Stimulated activated naive CD8-positive, alpha-beta T cell treated with anti-CD3 and anti-CD28 coated beads, Interleukin-15, Interleukin-2, amounts not matched to agents 100 U/mL and 50 U/mL, for 24 hours (primary cell): ENCODE results near the gene KIFBP.
A peak's percentile ranks its signal among the peaks of the same experiment; 100 is the strongest.
"Not testable (repeated sequence)": the region's sequence is repeated elsewhere in the genome, so short reads cannot be mapped to it uniquely, and the experiment has no call there.

Experiments
- ATAC-seq: fragments of 150-1000 bp; cut with Tn5 transposase; one replicate; pipeline ENCODE4 v1.10.0; 2021
- DNase-seq: peaks from one replicate; pipeline ENCODE4 v3.0.0; 2021

The KIFBP gene, protein sequence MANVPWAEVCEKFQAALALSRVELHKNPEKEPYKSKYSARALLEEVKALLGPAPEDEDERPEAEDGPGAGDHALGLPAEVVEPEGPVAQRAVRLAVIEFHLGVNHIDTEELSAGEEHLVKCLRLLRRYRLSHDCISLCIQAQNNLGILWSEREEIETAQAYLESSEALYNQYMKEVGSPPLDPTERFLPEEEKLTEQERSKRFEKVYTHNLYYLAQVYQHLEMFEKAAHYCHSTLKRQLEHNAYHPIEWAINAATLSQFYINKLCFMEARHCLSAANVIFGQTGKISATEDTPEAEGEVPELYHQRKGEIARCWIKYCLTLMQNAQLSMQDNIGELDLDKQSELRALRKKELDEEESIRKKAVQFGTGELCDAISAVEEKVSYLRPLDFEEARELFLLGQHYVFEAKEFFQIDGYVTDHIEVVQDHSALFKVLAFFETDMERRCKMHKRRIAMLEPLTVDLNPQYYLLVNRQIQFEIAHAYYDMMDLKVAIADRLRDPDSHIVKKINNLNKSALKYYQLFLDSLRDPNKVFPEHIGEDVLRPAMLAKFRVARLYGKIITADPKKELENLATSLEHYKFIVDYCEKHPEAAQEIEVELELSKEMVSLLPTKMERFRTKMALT

DNA sequence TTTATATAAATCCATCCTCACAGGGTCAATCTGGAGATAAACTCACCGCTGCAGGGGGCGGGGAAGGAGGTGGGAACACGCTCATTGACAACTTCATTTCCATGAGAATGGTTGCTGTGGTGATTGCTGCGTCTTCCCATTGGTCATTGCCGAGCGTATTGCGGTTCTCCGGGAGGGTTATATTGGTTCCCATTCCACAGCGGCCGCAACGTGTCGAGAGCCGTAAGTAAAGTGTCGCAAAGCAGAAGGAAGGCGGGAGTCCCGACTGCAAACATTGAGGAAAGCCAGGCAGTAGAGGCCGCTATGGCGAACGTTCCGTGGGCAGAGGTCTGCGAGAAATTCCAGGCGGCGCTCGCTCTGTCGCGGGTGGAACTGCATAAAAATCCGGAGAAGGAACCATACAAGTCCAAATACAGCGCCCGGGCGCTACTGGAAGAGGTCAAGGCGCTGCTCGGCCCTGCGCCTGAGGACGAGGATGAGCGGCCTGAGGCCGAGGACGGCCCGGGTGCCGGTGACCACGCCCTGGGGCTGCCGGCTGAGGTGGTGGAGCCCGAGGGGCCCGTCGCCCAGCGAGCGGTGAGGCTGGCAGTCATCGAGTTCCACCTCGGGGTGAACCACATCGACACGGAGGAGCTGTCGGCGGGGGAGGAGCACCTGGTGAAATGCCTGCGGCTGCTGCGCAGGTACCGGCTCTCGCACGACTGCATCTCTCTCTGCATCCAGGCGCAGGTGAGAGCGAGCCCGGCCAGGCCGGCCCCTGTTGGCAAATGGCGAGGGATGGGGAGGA is at the start of gene KIFBP:
Gene KIFBP, plus strand, starts transcription at position 274 of the 787 bp plus-strand sequence. Its CDS starts 30 bp downstream, at position 304.
- ATAC-seq = peak; percentile 89
- DNase-seq = peak; percentile 84

DNA sequence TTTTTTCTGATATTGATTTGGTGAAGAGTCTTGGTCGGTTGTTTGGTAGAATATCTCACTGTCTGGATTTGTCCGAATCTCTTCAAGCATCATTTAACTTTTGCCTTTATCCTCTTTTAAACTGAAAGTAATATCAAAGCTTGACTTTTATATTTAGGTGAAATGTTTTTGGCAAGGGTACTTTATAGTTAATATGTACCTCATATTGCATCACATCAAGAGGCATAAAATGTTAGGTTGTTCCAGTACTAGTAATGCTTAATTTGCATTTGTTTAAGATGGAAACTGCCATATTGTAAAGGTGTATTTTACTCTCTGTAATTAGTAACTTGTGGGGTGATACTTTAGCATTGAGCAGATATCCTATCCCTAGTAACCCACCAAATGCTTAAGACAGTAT is 49.7 kb upstream of the KIFBP start:
- no peak for ATAC-seq
- DNase-seq = no peak

DNA sequence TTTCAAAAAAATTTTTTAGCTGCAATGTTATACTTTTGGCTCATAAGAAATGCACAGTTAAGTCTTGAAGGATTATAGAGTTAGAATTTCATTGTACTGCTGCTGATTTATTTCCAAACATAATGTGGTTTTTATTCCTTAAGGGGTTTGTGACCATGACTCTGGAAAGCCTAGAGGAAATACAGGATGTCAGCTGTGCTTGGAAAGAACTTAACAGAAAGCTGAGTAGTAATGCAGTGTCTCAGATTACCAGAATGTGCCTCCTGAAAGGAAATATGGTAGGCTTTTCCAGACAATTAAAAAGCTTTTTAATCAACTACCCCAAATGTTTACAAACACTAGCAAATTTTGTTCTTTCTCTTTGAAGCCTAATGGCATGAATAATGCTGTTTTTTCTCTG is 47.7 kb upstream of the KIFBP start:
- DNase-seq, ATAC-seq: not testable (repeated sequence)

DNA sequence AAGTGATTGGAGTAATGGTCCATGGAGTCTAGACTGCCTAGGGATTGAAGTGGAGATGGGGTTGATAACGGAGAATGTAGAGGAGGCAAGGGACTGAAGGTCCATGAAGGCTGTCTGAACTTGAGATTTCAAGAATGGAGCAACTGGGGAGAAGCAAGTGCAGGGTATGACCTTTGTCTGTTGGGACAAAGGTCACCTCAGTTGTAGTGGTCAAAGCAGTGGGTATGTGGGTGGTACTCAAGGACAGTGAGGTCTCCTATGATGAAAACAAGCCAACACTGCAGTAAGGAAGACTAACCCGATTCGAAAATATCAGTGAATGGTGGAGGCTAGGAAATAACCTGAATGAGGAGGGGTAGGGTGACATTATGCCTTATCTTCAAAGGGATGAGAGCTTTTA is 38.0 kb upstream of the KIFBP start:
- no peak for DNase-seq
- ATAC-seq = no peak

DNA sequence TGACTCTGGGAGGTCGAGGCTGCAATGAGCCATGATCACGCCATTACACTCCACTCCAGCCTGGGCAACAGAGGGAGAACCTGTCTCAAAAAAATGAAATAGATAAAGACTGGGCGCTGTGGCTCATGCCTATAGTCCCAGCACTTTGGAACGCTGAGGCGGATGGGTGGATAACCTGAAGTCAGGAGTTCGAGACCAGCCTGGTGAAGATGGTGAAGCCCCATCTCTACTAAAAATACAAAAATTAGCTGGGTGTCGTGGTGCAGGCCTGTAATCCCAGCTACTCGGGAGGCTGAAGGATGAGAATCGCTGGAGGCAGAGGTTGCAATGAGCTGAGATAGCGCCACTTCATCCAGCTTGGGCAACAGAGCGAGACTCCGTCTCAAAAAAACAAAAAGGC is 33.7 kb upstream of the KIFBP start:
- no peak for DNase-seq
- ATAC-seq = no peak

DNA sequence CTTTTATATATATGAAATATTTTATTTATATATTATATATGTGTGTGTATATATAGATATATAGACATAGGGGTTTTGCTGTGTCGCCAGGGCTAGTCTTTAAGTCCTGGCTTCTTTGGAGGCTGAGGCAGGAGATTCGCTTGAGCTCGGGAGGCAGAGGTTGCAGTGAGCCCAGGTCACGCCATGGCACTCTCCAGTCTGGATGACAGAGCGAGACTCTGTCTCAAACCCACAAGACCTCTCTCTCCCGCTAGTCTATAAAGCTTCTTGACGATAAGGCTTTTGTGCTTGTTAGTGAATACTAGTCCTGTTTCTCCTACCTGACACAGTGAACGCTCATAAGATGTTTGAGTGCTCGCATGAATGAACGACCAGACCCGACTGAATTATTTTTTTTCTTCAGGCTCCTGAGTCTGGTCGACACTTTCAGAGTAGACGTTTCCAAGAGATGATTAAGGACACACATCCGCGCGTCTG is 33.2 kb upstream of the KIFBP start:
- peak; percentile 40 for DNase-seq

DNA sequence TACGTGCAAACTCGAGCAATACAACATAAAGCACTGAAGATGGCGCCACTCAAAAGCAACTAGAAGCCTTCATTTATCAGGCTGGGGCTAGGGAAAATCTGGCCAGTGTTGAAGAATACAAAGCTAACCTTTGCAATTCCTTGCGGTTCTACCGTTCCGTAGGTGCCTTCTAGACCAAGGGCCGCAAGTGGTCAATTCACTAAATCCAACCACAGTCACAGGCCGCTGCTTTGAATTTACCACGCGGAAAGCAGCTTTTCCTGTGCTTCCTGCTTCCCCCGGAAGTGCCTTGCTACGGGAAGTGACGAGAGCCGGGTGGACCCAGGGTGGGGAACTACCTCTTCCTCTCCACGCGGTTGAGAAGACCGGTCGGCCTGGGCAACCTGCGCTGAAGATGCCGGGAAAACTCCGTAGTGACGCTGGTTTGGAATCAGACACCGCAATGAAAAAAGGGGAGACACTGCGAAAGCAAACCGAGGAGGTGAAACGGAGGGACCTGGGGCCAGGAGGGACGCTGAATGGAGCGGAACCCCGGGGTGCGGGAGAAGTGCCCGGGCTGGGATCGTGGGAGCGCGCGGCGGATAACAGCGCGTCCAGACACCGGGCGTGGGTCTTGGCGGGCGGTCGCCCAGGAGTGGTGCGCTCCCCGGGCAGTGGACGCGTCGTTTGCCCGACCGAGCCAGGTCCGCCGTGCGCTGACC is 32.6 kb upstream of the KIFBP start, which contains the start of gene DDX21:
Gene DDX21, plus strand, starts transcription at position 339 of the 701 bp plus-strand sequence. Its CDS starts 56 bp downstream, at position 395.
- ATAC-seq (peak; percentile 94), DNase-seq (peak; percentile 89)

More for the DNA sequence above, 33.2 kb upstream of the KIFBP start:
- ATAC-seq = peak; percentile 29

DNA sequence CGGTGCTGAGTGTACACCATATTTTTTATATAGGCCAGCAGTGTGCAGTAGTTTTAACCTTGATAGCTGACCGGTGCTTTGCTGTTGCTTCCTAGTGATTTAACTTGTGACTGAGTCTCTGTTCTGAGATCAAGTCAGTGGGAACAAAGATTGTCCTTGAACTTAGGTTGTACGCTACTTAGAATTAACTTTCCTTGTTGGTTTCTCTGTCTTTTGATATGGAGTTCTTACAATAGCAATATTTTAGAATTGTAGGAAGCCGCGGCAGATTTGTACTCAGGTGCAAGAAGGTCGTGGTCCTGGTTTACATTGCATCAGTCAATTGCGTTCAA is 31.4 kb upstream of the KIFBP start:
- ATAC-seq (no peak), DNase-seq (no peak)

DNA sequence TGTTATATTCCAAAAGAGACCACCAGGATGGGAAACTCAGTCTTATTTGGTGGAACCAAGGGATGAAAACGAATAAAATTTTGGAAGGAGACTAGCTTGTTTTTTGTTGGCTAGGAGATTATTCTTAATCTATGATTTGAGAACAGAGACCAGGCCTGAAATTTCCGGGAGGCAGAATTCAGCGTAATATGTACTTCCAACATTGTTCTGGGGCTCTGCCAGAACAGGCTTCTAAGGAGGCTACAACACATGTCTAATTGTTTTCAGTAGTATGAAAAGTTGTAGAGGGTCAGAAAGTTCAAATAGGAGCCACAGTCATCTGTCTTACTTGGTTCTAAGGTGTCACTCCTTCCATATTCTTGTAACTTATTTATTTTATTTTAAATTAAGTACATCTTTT is 30.9 kb upstream of the KIFBP start:
- ATAC-seq (no peak), DNase-seq (no peak)

DNA sequence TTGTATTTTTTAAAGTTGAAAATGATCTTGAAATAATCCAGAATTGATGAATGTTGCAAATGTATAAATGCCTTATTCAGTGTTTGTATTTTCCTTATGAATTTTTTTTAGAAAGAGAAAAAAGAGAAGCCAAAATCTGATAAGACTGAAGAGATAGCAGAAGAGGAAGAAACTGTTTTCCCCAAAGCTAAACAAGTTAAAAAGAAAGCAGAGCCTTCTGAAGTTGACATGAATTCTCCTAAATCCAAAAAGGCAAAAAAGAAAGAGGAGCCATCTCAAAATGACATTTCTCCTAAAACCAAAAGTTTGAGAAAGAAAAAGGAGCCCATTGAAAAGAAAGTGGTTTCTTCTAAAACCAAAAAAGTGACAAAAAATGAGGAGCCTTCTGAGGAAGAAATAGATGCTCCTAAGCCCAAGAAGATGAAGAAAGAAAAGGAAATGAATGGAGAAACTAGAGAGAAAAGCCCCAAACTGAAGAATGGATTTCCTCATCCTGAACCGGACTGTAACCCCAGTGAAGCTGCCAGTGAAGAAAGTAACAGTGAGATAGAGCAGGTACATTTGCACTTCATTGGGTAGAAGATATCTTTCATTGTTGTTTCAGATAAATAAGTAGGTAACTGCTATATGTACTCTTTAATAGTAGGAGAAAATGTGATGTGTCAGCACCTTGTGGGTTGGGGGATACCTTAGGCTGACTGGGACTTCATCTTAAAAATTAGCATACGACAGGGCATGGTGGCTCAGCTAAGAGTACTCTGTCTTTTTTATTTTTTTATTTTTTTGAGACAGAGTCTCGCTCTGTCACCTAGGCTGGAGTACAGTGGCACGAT is 28.7 kb upstream of the KIFBP start:
- no peak for DNase-seq
- ATAC-seq = no peak

DNA sequence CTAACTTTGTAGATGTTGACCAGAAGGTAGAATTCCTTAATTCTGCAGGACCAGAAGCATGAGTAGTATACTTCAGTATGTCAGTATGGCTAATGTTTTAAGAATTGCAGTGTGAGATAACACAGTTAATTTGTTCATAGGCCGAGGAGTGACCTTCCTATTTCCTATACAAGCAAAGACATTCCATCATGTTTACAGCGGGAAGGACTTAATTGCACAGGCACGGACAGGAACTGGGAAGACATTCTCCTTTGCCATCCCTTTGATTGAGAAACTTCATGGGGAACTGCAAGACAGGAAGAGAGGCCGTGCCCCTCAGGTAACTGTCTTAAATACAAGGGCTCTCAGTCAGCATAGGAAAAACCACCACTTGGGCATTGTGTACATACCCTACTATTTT is 25.5 kb upstream of the KIFBP start:
- ATAC-seq (no peak), DNase-seq (no peak)

DNA sequence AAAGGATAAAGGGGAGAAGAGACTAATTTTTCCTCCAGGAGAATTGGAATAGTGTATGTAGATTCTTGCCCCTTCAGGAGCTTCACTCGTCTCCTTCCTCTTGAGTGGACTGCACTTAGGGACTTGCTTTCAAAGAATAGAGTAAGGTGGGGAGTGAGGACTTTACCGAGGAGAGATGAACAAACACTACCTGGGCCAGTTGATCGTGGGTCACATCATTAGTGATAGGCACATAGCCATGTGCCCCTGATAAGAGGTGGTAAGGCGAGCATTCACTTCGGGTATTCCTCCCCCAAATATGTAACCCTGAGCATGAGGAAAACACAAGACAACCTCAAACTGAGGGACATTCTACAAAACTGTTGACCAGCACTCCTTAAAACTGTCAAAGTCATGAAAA is 14.6 kb upstream of the KIFBP start:
- no peak for ATAC-seq
- no peak for DNase-seq

DNA sequence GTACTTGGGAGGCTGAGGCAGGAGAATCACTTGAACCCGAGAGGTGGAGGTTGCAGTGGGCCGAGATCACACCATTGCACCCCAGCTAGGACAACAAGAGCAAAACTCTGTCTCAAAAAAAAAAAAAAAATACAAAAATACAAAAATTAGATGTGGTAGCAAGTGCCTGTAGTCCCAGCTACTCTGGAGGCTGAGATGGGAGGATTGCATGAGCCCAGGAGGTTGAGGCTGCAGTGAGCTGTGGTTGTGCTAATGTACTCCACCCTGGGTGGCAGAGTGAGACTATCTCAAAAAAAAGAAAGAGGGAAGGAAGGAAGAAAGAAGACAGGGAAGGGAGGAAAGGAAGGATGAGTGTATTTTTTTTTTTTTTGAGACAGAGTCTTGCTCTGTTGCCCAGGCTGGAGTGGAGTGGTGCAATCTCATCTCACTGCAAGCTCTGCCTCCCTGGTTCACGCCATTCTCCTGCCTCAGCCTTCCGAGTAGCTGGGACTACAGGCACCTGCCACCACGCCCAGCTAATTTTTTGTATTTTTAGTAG is 12.6 kb upstream of the KIFBP start:
- ATAC-seq = not testable (repeated sequence)

DNA sequence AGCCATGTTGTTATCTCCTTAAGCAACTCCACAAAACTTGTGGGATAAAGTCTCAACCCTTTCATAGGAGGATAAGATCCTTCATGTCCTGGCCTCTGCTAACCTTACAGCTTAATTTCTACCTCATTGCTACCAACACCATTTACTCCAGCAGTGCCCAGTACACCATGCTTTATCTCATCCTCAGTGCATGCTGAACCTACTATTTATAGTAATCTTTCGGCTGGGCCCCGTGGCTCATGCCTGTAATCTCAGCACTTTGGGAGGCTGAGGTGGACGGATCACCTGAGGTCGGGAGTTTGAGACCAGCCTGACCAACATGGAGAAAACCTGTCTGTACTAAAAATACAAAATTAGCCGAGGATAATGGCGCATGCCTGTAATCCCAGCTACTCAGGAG is 8.9 kb upstream of the KIFBP start:
- ATAC-seq, DNase-seq: not testable (repeated sequence)

More for the DNA sequence above, 12.6 kb upstream of the KIFBP start:
- DNase-seq = not testable (repeated sequence)

DNA sequence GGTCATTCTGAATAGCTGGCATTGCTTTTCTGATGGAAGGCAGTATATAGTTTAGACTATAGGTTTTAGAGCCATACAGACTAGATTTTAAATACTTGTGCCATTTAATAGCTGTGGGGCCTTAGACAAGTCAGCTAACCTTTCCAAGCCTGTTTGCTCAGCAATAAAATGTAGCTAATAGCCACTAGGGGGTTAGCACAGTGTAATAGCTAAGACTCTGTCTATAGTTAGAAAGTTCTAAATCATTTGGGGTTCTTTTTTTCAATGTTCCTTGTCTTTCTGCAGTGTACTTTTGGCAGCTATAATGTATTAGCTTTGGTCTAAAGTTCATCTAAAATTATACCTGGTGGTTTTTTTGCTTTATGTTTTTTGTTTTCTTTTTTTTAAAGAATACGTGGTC is 7.5 kb upstream of the KIFBP start:
- DNase-seq (no peak), ATAC-seq (peak; percentile 37)

DNA sequence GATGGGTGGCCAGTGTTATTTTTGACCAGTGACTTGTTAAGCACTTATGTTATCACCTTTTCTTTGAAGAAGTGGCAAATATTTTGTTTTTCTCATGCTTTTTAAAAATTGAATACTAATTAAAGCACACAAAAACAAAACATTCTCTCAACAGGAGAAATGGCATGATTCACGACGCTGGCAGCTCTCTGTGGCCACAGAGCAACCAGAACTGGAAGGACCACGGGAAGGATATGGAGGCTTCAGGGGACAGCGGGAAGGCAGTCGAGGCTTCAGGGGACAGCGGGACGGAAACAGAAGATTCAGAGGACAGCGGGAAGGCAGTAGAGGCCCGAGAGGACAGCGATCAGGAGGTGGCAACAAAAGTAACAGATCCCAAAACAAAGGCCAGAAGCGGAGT is 6.2 kb upstream of the KIFBP start:
- ATAC-seq = no peak
- DNase-seq = no peak

DNA sequence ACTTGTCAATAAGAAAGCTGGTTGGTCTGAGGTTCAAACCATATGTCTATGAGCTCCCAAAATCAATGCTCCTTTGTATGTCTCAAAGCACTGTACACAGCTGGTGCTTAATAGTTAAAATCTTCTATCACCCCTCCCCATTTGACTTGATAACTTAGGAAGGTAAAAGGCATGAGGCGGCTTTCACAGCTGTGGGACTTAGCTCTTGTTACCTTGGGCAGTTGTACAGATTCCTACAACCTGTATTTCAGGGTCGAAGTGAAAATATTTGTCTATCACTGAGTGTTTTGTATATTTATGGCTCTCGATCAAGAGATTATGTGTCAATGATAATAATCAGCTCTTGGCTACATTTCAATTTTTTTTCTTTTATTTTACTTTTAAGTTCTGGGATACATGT is 992 bp upstream of the KIFBP start:
- no peak for ATAC-seq

DNA sequence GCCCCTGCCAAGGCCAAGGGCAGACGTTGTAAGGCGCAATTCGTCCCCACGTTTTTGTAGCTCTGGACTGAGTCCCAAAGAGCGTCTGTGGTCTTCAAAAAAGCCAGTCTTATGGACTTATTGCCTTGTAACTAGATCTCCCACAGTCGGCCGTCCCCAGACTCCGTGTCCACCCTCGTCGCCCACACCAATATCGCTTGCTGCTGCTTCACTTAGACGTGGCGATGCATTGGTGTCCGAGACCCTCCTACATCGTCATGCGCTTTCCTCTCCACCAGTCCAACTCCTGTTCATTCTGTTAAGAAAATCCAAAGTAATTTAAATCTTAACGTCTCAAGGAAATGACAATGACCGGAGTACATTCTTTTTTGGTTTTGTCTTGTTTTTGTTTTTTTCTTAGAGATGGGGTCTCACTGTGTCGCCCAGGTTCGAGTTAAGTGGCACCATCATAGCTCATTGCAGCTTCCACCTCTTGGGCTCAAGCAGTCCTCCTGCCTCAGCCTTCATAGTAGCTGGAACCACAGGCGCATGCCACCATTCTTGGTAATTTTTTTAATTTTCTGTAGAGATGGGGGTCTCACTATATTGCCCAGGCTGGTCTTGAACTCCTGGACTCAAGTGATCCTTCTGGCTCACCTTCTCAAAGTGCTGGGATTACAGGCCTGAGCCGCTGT is 851 bp downstream of the KIFBP start:
- DNase-seq = no peak

More for the DNA sequence above, 992 bp upstream of the KIFBP start:
- DNase-seq = no peak

DNA sequence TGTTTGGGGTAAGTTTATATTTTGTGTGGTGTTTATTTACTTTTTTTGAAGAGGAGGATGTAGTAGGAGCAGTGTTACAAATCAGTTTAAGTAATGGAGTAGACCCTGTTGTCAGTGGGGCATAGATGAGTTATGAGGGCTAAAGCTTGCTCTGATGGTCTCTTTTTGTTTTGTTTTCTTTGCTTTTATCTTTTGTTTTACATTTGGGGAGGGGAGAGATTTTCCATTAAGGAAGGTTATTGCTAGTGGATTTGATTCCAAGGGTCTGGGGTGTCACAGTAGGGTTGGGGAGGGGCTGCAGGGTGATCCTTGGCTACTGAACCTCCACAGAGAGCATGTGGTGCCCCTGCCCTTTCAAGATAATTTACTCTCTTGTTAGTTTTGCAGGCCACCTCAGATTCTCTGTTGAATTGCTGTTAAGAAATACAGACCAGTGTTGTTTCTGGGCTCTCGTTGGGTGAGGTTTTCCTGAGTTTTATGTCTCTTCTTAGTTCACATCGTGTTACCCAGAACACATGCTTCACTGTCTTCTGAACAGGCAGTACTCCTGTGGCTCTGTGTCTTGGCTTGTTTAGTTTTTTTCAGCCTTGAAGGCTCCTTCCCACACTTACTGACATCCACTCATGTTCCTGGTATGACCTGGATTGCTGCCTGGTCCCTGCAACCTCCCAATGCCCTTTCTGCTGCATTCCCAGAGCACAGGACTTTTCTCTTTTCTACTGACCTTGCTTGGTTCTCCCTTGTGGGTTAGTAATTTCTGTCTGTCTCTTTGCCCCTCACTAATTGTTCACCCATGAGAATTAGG is 4.2 kb downstream of the KIFBP start:
- ATAC-seq = no peak
- no peak for DNase-seq

More for the DNA sequence above, 851 bp downstream of the KIFBP start:
- no peak for ATAC-seq
